K562 (cell line): Measurements from ENCODE around the gene AKIRIN1. TPM values are rescaled to one million over a fixed set of nuclear protein-coding genes. Genes with fewer than 3 reads are reported as not detected.

Experiments
- AFF4 ChIP-seq: sonication (generic); formaldehyde crosslinking; IDR thresholded peaks from 2 replicates; pipeline ENCODE4 v1.8.0; 2023; ENCODE audit warnings: mild to moderate bottlenecking, missing genetic modification reagents
- ARNT ChIP-seq, 2 experiments: fragments of 450-650 bp; IDR thresholded peaks; 2 replicates each; pipeline ENCODE4 v1.6.1; 2016; ENCODE audit warnings: mild to moderate bottlenecking in 1 of 2
- BRF1 ChIP-seq: IDR thresholded peaks from 3 replicates; pipeline ENCODE4 v1.6.1; 2011; ENCODE audit warnings: borderline replicate concordance, mild to moderate bottlenecking; ENCODE audit not compliant: insufficient read length; ENCODE audit errors: extremely low read depth
- CEBPG ChIP-seq, 3 experiments: fragments of 200-800 bp in 1 of 3; sonication (Bioruptor generic) in 1 of 3; sonication (generic) in 1 of 3; formaldehyde crosslinking in 1 of 3; IDR thresholded peaks in 2 of 3; conservative IDR thresholded peaks in 1 of 3; 2 replicates each; pipeline versions ENCODE4 v1.6.1 to v1.8.0; 2016 to 2022; ENCODE audit warnings: missing compliant biosample characterization in 2 of 3, missing genetic modification characterization in 2 of 3, mild to moderate bottlenecking in 1 of 3, missing genetic modification reagents in 1 of 3
- CREM ChIP-seq: IDR thresholded peaks from 2 replicates; pipeline ENCODE4 v1.6.1; 2014; ENCODE audit warnings: antibody characterized with exemption, low read depth
- CTCFL ChIP-seq: IDR thresholded peaks from 2 replicates; pipeline ENCODE4 v1.6.1; 2011; ENCODE audit warnings: borderline replicate concordance, low read depth, mild to moderate bottlenecking, moderate library complexity, low read length; ENCODE audit not compliant: insufficient read depth, poor library complexity, severe bottlenecking
- EP300 ChIP-seq: IDR thresholded peaks from 2 replicates; pipeline ENCODE4 v1.6.1; 2012; ENCODE audit warnings: low read length, improper control_type of control experiment
- NFE2L1 ChIP-seq: fragments of 450-650 bp; IDR thresholded peaks from 2 replicates; pipeline ENCODE4 v1.6.1; 2016; ENCODE audit warnings: missing genetic modification characterization, low read depth, mild to moderate bottlenecking, missing compliant biosample characterization, moderate library complexity, borderline replicate concordance
- PHF21A ChIP-seq: fragments of 450-650 bp; IDR thresholded peaks from 2 replicates; pipeline ENCODE4 v1.6.1; 2017; ENCODE audit warnings: low read depth, borderline replicate concordance
- SMARCC2 ChIP-seq: fragments of 450-650 bp; IDR thresholded peaks from 2 replicates; pipeline ENCODE4 v1.6.1; 2017; ENCODE audit warnings: antibody characterized with exemption, moderate library complexity, mild to moderate bottlenecking, low read depth
- SRF ChIP-seq, 2 experiments: fragments of 250-450, 450-650 bp in 1 of 2; sonication (Bioruptor Pico) in 1 of 2; sonication (generic) in 1 of 2; formaldehyde crosslinking; IDR thresholded peaks; 2 replicates each; pipeline versions ENCODE4 v1.5.0 to v1.5.1; 2020 to 2022; ENCODE audit warnings: mild to moderate bottlenecking in 1 of 2, missing genetic modification reagents in 1 of 2
- STAT5A ChIP-seq: IDR thresholded peaks from 2 replicates; pipeline ENCODE4 v1.6.1; 2012; ENCODE audit warnings: low read length, inconsistent platforms, borderline replicate concordance
- TBP ChIP-seq: optimal IDR thresholded peaks from 2 replicates; pipeline ENCODE3; 2011; ENCODE audit warnings: low read depth, low read length, improper control_type of control experiment
- TFAP4 ChIP-seq: sonication (generic); formaldehyde crosslinking; IDR thresholded peaks from 2 replicates; pipeline ENCODE4 v1.8.0; 2022; ENCODE audit warnings: missing genetic modification reagents, mild to moderate bottlenecking, moderate library complexity, borderline replicate concordance
- TOE1 ChIP-seq, 2 experiments: fragments of 450-650 bp in 1 of 2; sonication (generic) in 1 of 2; formaldehyde crosslinking in 1 of 2; IDR thresholded peaks; 2 replicates each; pipeline versions ENCODE4 v1.7.1 to v1.8.0; 2016 to 2022; ENCODE audit warnings: borderline replicate concordance in 2 of 2, mild to moderate bottlenecking in 2 of 2, antibody characterized with exemption in 1 of 2, inconsistent platforms in 1 of 2, low read depth in 1 of 2, missing genetic modification reagents in 1 of 2, moderate library complexity in 1 of 2
- U2AF1 ChIP-seq: fragments of 200-400 bp; formaldehyde crosslinking; optimal IDR thresholded peaks from 2 replicates; pipeline ENCODE3; 2017; ENCODE audit warnings: mild to moderate bottlenecking, low read depth, low read length, moderate library complexity
- U2AF2 ChIP-seq: fragments of 200-400 bp; formaldehyde crosslinking; optimal IDR thresholded peaks from 2 replicates; pipeline ENCODE3; 2017; ENCODE audit warnings: low read depth, mild to moderate bottlenecking, low read length
- ZNF395 ChIP-seq: fragments of 200-800 bp; sonication (Bioruptor generic); IDR thresholded peaks from 2 replicates; pipeline ENCODE4 v1.6.1; 2017; ENCODE audit warnings: missing genetic modification characterization, missing compliant biosample characterization
- polyA plus RNA-seq, 8 experiments: library from polyadenylated mRNA; depleted of rRNA in 4 of 8; stranded (reverse) in 5 of 8; unstranded in 3 of 8; fragments of >200 nt; fragmentation: Nextera tagmentation in 2 of 8; fragmentation: Illumina TruSeq in 1 of 8; extraction: Ambion mirVana in 2 of 8; extraction: Trizol in 1 of 8; gene quantifications; 2 replicates each; pipeline versions ENCODE4 v1.2.1 to v1.2.3, GENCODE V29; 2011 to 2014; ENCODE audit warnings: inconsistent platforms in 1 of 8, missing spikeins in 1 of 8
- total RNA-seq, 7 experiments: library from RNA; depleted of rRNA in 6 of 7; stranded (reverse); fragments of >200 nt in 6 of 7; fragmentation: Illumina TruSeq in 2 of 7; extraction: Trizol in 2 of 7; gene quantifications; 2 replicates each; pipeline versions ENCODE4 v1.2.1 to v1.2.3, GENCODE V29; 2011 to 2021; ENCODE audit warnings: low replicate concordance in 1 of 7

The AKIRIN1 gene
- total and polyA plus RNA-seq, 9 of the 15 experiments (the other 6 are each of a cell fraction or from before 2014, with no cell fraction given) = 11.5 to 139 (median 83.4) TPM

- TF ChIP-seq TFAP4 (CRISPR knock-in tag) (no peak), ZNF395 (CRISPR knock-in tag) (no peak), U2AF1 (no peak), CTCFL (no peak), STAT5A (no peak), EP300 (peak; percentile 26; the same call in 1 of the 2 replicates), AFF4 (CRISPR knock-in tag) (no peak), U2AF2 (no peak), CREM (no peak), PHF21A (no peak), SRF (CRISPR knock-in tag; IDR thresholded peaks at IDR 0.05) (no peak), BRF1 (no peak), ARNT (IDR thresholded peaks at IDR 0.05) (0 out of 4 replicates have a peak, but pooled peaks of 1 of the 2 experiments have one; percentile 29), CEBPG (CRISPR knock-in tag; IDR thresholded peaks at IDR 0.05) (no peak), CEBPG (tag; conservative IDR thresholded peaks at IDR 0.05 in 1 of 2, IDR thresholded peaks at IDR 0.05 in 1 of 2) (no peak), TOE1 (IDR thresholded peaks at IDR 0.05; ENCODE audit: borderline replicate concordance) (no peak), TOE1 (CRISPR knock-in tag; IDR thresholded peaks at IDR 0.05; ENCODE audit: borderline replicate concordance, low read depth) (no peak), TBP (no peak), SMARCC2 (peak; percentile 36; the same call in 1 of the 2 replicates), NFE2L1 (tag) (no peak)
Observed at GRCh38 chr1:38953433-38953860, 37.6 kb upstream of the AKIRIN1 start (continued).
